Measurements from ENCODE around the gene COL9A2. TPM values are rescaled to one million over a fixed set of nuclear protein-coding genes. Genes with fewer than 3 reads are reported as not detected.

Gene COL9A2
- total and polyA plus RNA-seq, 2 donors (not counting 3 experiments of a cell fraction or from before 2014, with no cell fraction given): 0.64 to 0.69 TPM

DNA sequence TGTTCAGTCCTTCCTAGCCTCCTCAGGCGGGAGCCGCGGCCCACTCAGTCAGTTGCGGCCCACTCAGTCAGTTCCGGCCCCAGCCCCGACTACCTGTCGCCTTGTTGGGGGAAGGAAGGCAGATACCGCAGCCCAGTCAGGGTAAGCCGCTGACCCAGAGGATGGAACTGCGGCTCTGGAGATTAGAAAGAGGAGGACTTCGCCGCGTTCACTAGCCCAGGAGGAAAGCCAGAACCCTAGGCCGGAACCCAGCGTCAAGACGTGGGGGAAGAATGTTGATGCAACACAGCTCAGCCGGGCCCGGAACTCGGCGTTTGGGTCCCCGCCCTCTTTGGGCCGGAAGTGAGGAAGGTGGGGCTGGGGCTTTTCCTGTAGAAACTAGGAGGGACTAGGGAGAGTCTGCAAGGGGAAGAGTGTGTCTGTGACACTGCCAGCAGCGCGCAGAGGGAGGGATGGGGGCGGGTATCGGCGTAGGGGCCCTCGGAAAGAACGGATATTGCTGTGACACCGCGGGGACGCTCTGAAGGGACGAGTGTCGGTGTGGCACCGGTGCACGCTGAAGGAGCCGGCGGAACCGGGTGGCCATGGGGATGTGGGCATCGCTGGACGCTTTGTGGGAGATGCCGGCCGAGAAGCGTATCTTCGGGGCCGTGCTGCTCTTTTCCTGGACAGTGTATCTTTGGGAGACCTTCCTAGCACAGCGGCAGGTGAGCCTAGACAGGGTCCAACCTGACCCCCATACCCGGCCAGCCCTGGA, 59.2 kb downstream of the COL9A2 start, which contains the start of gene ZMPSTE24:
Gene ZMPSTE24 (plus strand): TSS at position 549 of the 757 bp plus-strand sequence. CDS start 36 bp downstream, at position 585.
- TF ChIP-seq, protein P1, sequence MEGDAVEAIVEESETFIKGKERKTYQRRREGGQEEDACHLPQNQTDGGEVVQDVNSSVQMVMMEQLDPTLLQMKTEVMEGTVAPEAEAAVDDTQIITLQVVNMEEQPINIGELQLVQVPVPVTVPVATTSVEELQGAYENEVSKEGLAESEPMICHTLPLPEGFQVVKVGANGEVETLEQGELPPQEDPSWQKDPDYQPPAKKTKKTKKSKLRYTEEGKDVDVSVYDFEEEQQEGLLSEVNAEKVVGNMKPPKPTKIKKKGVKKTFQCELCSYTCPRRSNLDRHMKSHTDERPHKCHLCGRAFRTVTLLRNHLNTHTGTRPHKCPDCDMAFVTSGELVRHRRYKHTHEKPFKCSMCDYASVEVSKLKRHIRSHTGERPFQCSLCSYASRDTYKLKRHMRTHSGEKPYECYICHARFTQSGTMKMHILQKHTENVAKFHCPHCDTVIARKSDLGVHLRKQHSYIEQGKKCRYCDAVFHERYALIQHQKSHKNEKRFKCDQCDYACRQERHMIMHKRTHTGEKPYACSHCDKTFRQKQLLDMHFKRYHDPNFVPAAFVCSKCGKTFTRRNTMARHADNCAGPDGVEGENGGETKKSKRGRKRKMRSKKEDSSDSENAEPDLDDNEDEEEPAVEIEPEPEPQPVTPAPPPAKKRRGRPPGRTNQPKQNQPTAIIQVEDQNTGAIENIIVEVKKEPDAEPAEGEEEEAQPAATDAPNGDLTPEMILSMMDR (IDR thresholded peaks at IDR 0.05; ENCODE audit: extremely low read depth in 1 of 2, insufficient read depth in 1 of 2, low read depth in 1 of 2, low read length in 2 of 2): no peak
- TF ChIP-seq POLR2AphosphoS5 (IDR thresholded peaks at IDR 0.05; ENCODE audit: insufficient read depth, low read depth, low read length) (peak; percentile 83), POLR2A (IDR thresholded peaks at IDR 0.05; ENCODE audit: low read depth, low read length) (peak; percentile 88), MYC (IDR thresholded peaks at IDR 0.05; ENCODE audit: low read depth, low read length) (peak; percentile 82), GATA2 (IDR thresholded peaks at IDR 0.05; ENCODE audit: insufficient read depth, insufficient read length, low read depth, low read length) (no peak), JUN (IDR thresholded peaks at IDR 0.05; ENCODE audit: borderline replicate concordance, insufficient read depth, insufficient read length, low read depth) (no peak)
- peak; percentile 99 for FAIRE-seq

More for the DNA sequence above, 59.2 kb downstream of the COL9A2 start, which contains the start of gene ZMPSTE24:
- H3K9ac ChIP-seq (replicated peaks; ENCODE audit: extremely low read depth, insufficient read depth, low read length): peak within 1 kb of the TSS; percentile 99
- no peaks in the 10 kb centered on the region for H4K20me1 ChIP-seq (replicated peaks; ENCODE audit: control insufficient read depth, extremely low read depth, insufficient read depth, low read length)
- dilution Hi-C loops (cut with MboI; ENCODE audit: extremely low pct_ligation_motif_present, low sequenced_read_pairs): no loop called here
- H3K9me3 ChIP-seq (replicated peaks; ENCODE audit: control insufficient read depth, insufficient read depth, low read length): no peaks in the 10 kb centered on the region
- H3K4me1 ChIP-seq (ENCODE audit: control insufficient read depth, extremely low read depth, insufficient read depth, low read length): peaks cover 9% of the 10 kb centered on the region
- CTCF ChIA-PET: interaction anchor here (0.9 to 1.9 kb wide), 7 partner anchors 10 to 114 kb away, joined by 3 to 6 read pairs (median 6); partner anchors contain the start of gene TMCO2
- POLR2A ChIA-PET: interaction anchor here (0.7 kb wide), 2 partner anchors 198 to 519 kb away, joined by 3 to 5 read pairs; partner anchors contain the start of gene PPIE
- H3K36me3 ChIP-seq (ENCODE audit: control insufficient read depth in 2 of 2, extremely low read depth in 1 of 2, insufficient read depth in 2 of 2, low read length in 2 of 2): peaks cover 6 to 8% of the 10 kb centered on the region in 2 experiments
- peak within 1 kb of the TSS; percentile 89 for H3K4me2 ChIP-seq (ENCODE audit: insufficient read depth, low read length)
- BruUV-seq (replicated peaks): no TSS peak
- H3K27ac ChIP-seq (ENCODE audit: insufficient read depth, low read depth, low read length): peak within 1 kb of the TSS; percentile 86
- H2AFZ ChIP-seq (ENCODE audit: low read depth, low read length): peak within 1 kb of the TSS; percentile 87
- peaks cover 29% of the 10 kb centered on the region for H3K79me2 ChIP-seq (ENCODE audit: control insufficient read depth, insufficient read depth, low read length)
- intact Hi-C loops (cut with micrococcal nuclease): loop anchor here (1.0 to 5.0 kb wide), 4 partner anchors 57 to 216 kb away; partner anchors contain the start of genes CAP1 and RLF
- DNase-seq (ENCODE audit: low read depth, low spot score): peak; percentile 95
- no peaks in the 10 kb centered on the region for H3K9me1 ChIP-seq (replicated peaks; ENCODE audit: control insufficient read depth, extremely low read depth, insufficient read depth, low read length)
- no peaks in the 10 kb centered on the region for H3K27me3 ChIP-seq (ENCODE audit: control insufficient read depth in 2 of 2, insufficient read depth in 2 of 2, low read length in 2 of 2)
- H3K4me3 ChIP-seq (replicated peaks in 1 of 3; ENCODE audit: insufficient read depth in 1 of 3, low read depth in 1 of 3, low read length in 3 of 3): peak within 1 kb of the TSS; percentile 59 to 91 (median 89)
